Stimulated activated CD4-positive, alpha-beta T cell treated with anti-CD3 and anti-CD28 coated beads, TNF-alpha, amount 100 ng/mL, for 24 hours (primary cell): ENCODE data around the gene TMEM101.
"Not testable (repeated sequence)": the region's sequence is repeated elsewhere in the genome, so short reads cannot be mapped to it uniquely, and the experiment has no call there.

ENCODE experiments used
- DNase-seq, 3 experiments: peaks; one replicate each; pipeline ENCODE4 v3.0.0-alpha.2; 2020; ENCODE audit warnings: low read depth in 3 of 3

Gene TMEM101

GRCh38 chr17:44024271-44024663 is 9.5 kb upstream of the TMEM101 start:
- DNase-seq: no peak

- DNase-seq: no peak
These were observed 8.9 kb upstream of the TMEM101 start for GRCh38 chr17:44023545-44024270.

GRCh38 chr17:44022246-44022645 is 7.5 kb upstream of the TMEM101 start:
- no peak for DNase-seq

- DNase-seq: not testable (repeated sequence)
These were observed 6.5 kb upstream of the TMEM101 start for GRCh38 chr17:44021227-44021626.

GRCh38 chr17:44014133-44014436 is 678 bp downstream of the TMEM101 start:
- DNase-seq: no peak

GRCh38 chr17:44012874-44013273 is 1.9 kb downstream of the TMEM101 start:
- DNase-seq: no peak

- no peak for DNase-seq
These were observed 2.4 kb downstream of the TMEM101 start for GRCh38 chr17:44012391-44012790.

- DNase-seq: no peak
These were observed 2.9 kb downstream of the TMEM101 start for GRCh38 chr17:44011876-44012275.

GRCh38 chr17:44010966-44011647 is 3.7 kb downstream of the TMEM101 start:
- DNase-seq: no peak

GRCh38 chr17:44008205-44008909 is 6.4 kb downstream of the TMEM101 start:
- DNase-seq: no peak

GRCh38 chr17:44007346-44008204 is 7.2 kb downstream of the TMEM101 start:
- no peak for DNase-seq

GRCh38 chr17:44006598-44007345 is 8.0 kb downstream of the TMEM101 start:
- DNase-seq: peak; percentile 96 to 100 (median 97)

- no peak for DNase-seq
These were observed 8.5 kb downstream of the TMEM101 start for GRCh38 chr17:44006272-44006597.

- DNase-seq: no peak
These were observed 9.1 kb downstream of the TMEM101 start for GRCh38 chr17:44005527-44006271.

GRCh38 chr17:44004761-44005526 is 9.8 kb downstream of the TMEM101 start:
- DNase-seq: no peak

GRCh38 chr17:44004077-44004760 is 10.5 kb downstream of the TMEM101 start, which contains the start of gene NAGS:
TSS of gene NAGS (plus strand) at chr17:44004622. CDS start at chr17:44004664, 42 bp downstream.
- no peak for DNase-seq

- no peak for DNase-seq
These were observed 12.5 kb downstream of the TMEM101 start for GRCh38 chr17:44002141-44002848.

GRCh38 chr17:44001461-44001920 is 13.3 kb downstream of the TMEM101 start:
- no peak for DNase-seq
